ENCODE results near the gene SLC2A5. TPM values are rescaled to one million over a fixed set of nuclear protein-coding genes. Genes with fewer than 3 reads are reported as not detected.

The SLC2A5 gene
- total RNA-seq, 1 experiment from 2014 or later = not detected

GRCh38 chr1:9027307-9027706 is 42.1 kb downstream of the SLC2A5 start:
- DNase-seq (ENCODE audit: low spot score) = no peak
- no peak overlapping the region for H3K4me3 ChIP-seq (ENCODE audit: low read depth, low read length, poor library complexity, severe bottlenecking)
- peaks cover 4% of the 10 kb centered on the region for H3K9me3 ChIP-seq (ENCODE audit: low read depth, low read length, poor library complexity, severe bottlenecking)
- intact Hi-C loops (cut with micrococcal nuclease; ENCODE audit: unreplicated experiment) = no loop called here
- no peak for TF ChIP-seq EZH2 (IDR thresholded peaks at IDR 0.05; ENCODE audit: borderline replicate concordance, low read depth, low read length, poor library complexity, severe bottlenecking)
- TF ChIP-seq CTCF (conservative IDR thresholded peaks at IDR 0.05; ENCODE audit: low read depth, low read length) = no peak
- H3K4me1 ChIP-seq (ENCODE audit: insufficient read depth, low read length, poor library complexity, severe bottlenecking) = no peaks in the 10 kb centered on the region
- H3K27me3 ChIP-seq (replicated peaks; ENCODE audit: insufficient read depth, low read depth, low read length, poor library complexity) = no peaks in the 10 kb centered on the region
- ChIA-PET CTCF (no interaction called here), POLR2A (ENCODE audit: low non-redundant PET) (no interaction called here)
- no peaks in the 10 kb centered on the region for H3K36me3 ChIP-seq (ENCODE audit: insufficient read depth, low read length, poor library complexity, severe bottlenecking)
- no TSS peak for BruUV-seq (replicated peaks)
- no peak overlapping the region for H3K27ac ChIP-seq (ENCODE audit: low read depth, low read length, poor library complexity, severe bottlenecking)

DNA sequence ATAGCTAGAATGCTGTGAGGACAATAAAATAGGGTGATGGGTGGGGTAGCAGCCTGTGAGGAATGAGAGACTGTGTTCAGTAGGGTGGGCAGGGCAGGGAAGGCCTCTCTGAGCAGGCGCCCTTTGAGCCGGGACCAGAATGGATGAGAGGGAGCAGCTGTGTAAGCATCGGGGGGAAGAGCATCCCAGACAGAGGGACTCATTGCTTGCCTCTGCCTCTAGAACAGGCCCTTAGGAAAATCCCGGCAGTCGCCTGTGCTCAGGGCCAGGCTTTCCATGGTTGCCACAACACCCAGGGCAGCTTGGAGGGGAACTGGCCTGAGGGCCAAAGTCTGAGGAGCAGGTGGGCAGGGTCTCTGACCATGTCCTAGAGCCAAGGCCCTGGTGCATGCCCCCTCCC is 44.0 kb downstream of the SLC2A5 start:
- no peak overlapping the region for H3K27ac ChIP-seq (ENCODE audit: low read depth, low read length, poor library complexity, severe bottlenecking)
- CTCF ChIA-PET = no interaction called here

GRCh38 chr1:9024837-9025236 is 44.6 kb downstream of the SLC2A5 start:
- Histone ChIP-seq H3K27me3 (replicated peaks; ENCODE audit: insufficient read depth, low read depth, low read length, poor library complexity) (no peaks in the 10 kb centered on the region), H3K4me3 (ENCODE audit: low read depth, low read length, poor library complexity, severe bottlenecking) (no peak overlapping the region), H3K9me3 (ENCODE audit: low read depth, low read length, poor library complexity, severe bottlenecking) (no peaks in the 10 kb centered on the region), H3K27ac (ENCODE audit: low read depth, low read length, poor library complexity, severe bottlenecking) (no peak overlapping the region), H3K4me1 (ENCODE audit: insufficient read depth, low read length, poor library complexity, severe bottlenecking) (no peaks in the 10 kb centered on the region), H3K36me3 (ENCODE audit: insufficient read depth, low read length, poor library complexity, severe bottlenecking) (no peaks in the 10 kb centered on the region)
- no peak for DNase-seq (ENCODE audit: low spot score)
- intact Hi-C loops (cut with micrococcal nuclease; ENCODE audit: unreplicated experiment) = no loop called here
- ChIA-PET POLR2A (ENCODE audit: low non-redundant PET) (no interaction called here), CTCF (no interaction called here)
- TF ChIP-seq CTCF (conservative IDR thresholded peaks at IDR 0.05; ENCODE audit: low read depth, low read length) (0 out of 2 replicates have a peak, but pooled peaks have one; percentile 14), EZH2 (IDR thresholded peaks at IDR 0.05; ENCODE audit: borderline replicate concordance, low read depth, low read length, poor library complexity, severe bottlenecking) (no peak)
- no TSS peak for BruUV-seq (replicated peaks)

More for the DNA sequence above, 44.0 kb downstream of the SLC2A5 start:
- Histone ChIP-seq H3K27me3 (replicated peaks; ENCODE audit: insufficient read depth, low read depth, low read length, poor library complexity) (no peaks in the 10 kb centered on the region), H3K9me3 (ENCODE audit: low read depth, low read length, poor library complexity, severe bottlenecking) (no peaks in the 10 kb centered on the region), H3K36me3 (ENCODE audit: insufficient read depth, low read length, poor library complexity, severe bottlenecking) (no peaks in the 10 kb centered on the region), H3K4me3 (ENCODE audit: low read depth, low read length, poor library complexity, severe bottlenecking) (no peak overlapping the region), H3K4me1 (ENCODE audit: insufficient read depth, low read length, poor library complexity, severe bottlenecking) (no peaks in the 10 kb centered on the region)
- no TSS peak for BruUV-seq (replicated peaks)
- no peak for DNase-seq (ENCODE audit: low spot score)
- intact Hi-C loops (cut with micrococcal nuclease; ENCODE audit: unreplicated experiment) = no loop called here
- POLR2A ChIA-PET (ENCODE audit: low non-redundant PET) = interaction anchor here (0.6 kb wide), 1 partner anchor 206 kb away, joined by 9 read pairs; no protein-coding TSS in a partner anchor
- TF ChIP-seq EZH2 (IDR thresholded peaks at IDR 0.05; ENCODE audit: borderline replicate concordance, low read depth, low read length, poor library complexity, severe bottlenecking) (no peak), CTCF (conservative IDR thresholded peaks at IDR 0.05; ENCODE audit: low read depth, low read length) (no peak)

Data from A673 (cell line).